ENCODE results near the gene TEKTIP1.

TEKTIP1 gene

GRCh38 chr19:3544742-3545668 lies 6.0 kb downstream of the TEKTIP1 start:
- H3K4me3 ChIP-seq (ENCODE audit: low read length): no peak overlapping the region
- peak overlapping the region; percentile 1; the same call in 1 of the 2 replicates for H3K27ac ChIP-seq (ENCODE audit: low read length)
- H4K20me1 ChIP-seq (ENCODE audit: insufficient read depth, low read length): peaks cover 12% of the 10 kb centered on the region
- no peak for TF ChIP-seq EZH2phosphoT487 (IDR thresholded peaks at IDR 0.05; ENCODE audit: low read depth)
- peak; percentile 96 for TF ChIP-seq CTCF (IDR thresholded peaks at IDR 0.05; ENCODE audit: low read depth, low read length)
- H3K9ac ChIP-seq (ENCODE audit: low read length): no peak overlapping the region
- H3K79me2 ChIP-seq (ENCODE audit: low read length): peaks cover 7% of the 10 kb centered on the region; the same call in 1 of the 2 replicates
- H2AFZ ChIP-seq (ENCODE audit: low read depth, low read length): no peak overlapping the region
- no peaks in the 10 kb centered on the region for H3K9me3 ChIP-seq (ENCODE audit: insufficient read depth, low read length)
- H3K27me3 ChIP-seq (ENCODE audit: low read depth, low read length): no peaks in the 10 kb centered on the region
- peaks cover 39% of the 10 kb centered on the region for H3K36me3 ChIP-seq (replicated peaks; ENCODE audit: low read depth, low read length)
- H3K4me2 ChIP-seq (ENCODE audit: low read length): no peak overlapping the region
- no peaks in the 10 kb centered on the region for H3K4me1 ChIP-seq (ENCODE audit: low read length)

- H4K20me1 ChIP-seq (ENCODE audit: insufficient read depth, low read length): peaks cover 12% of the 10 kb centered on the region
- H3K4me1 ChIP-seq (ENCODE audit: low read length): no peaks in the 10 kb centered on the region
- no peak overlapping the region for H3K4me2 ChIP-seq (ENCODE audit: low read length)
- no peaks in the 10 kb centered on the region for H3K9me3 ChIP-seq (ENCODE audit: insufficient read depth, low read length)
- H3K4me3 ChIP-seq (ENCODE audit: low read length): no peak overlapping the region
- H3K27me3 ChIP-seq (ENCODE audit: low read depth, low read length): no peaks in the 10 kb centered on the region
- H3K36me3 ChIP-seq (replicated peaks; ENCODE audit: low read depth, low read length): peaks cover 41% of the 10 kb centered on the region
- peaks cover 7% of the 10 kb centered on the region; the same call in 1 of the 2 replicates for H3K79me2 ChIP-seq (ENCODE audit: low read length)
- peak overlapping the region; percentile 1; the same call in 1 of the 2 replicates for H3K27ac ChIP-seq (ENCODE audit: low read length)
- TF ChIP-seq EZH2phosphoT487 (IDR thresholded peaks at IDR 0.05; ENCODE audit: low read depth) (no peak), CTCF (IDR thresholded peaks at IDR 0.05; ENCODE audit: low read depth, low read length) (no peak)
- H2AFZ ChIP-seq (ENCODE audit: low read depth, low read length): no peak overlapping the region
- H3K9ac ChIP-seq (ENCODE audit: low read length): no peak overlapping the region
Measured at GRCh38 chr19:3545669-3546034, 6.7 kb downstream of the TEKTIP1 start.

- Histone ChIP-seq H3K27me3 (ENCODE audit: low read depth, low read length) (no peaks in the 10 kb centered on the region), H3K4me1 (ENCODE audit: low read length) (no peaks in the 10 kb centered on the region), H3K79me2 (ENCODE audit: low read length) (peaks cover 12% of the 10 kb centered on the region), H3K4me2 (ENCODE audit: low read length) (no peak overlapping the region), H3K27ac (ENCODE audit: low read length) (no peak overlapping the region), H3K36me3 (replicated peaks; ENCODE audit: low read depth, low read length) (peaks cover 45% of the 10 kb centered on the region), H3K9me3 (ENCODE audit: insufficient read depth, low read length) (no peaks in the 10 kb centered on the region), H3K4me3 (ENCODE audit: low read length) (no peak overlapping the region), H3K9ac (ENCODE audit: low read length) (no peak overlapping the region), H4K20me1 (ENCODE audit: insufficient read depth, low read length) (peaks cover 12% of the 10 kb centered on the region), H2AFZ (ENCODE audit: low read depth, low read length) (no peak overlapping the region)
- no peak for TF ChIP-seq CTCF (IDR thresholded peaks at IDR 0.05; ENCODE audit: low read depth, low read length)
Measured at GRCh38 chr19:3546119-3546518, 7.1 kb downstream of the TEKTIP1 start.

- H3K79me2 ChIP-seq (ENCODE audit: low read length): peaks cover 22% of the 10 kb centered on the region
- H2AFZ ChIP-seq (ENCODE audit: low read depth, low read length): no peak overlapping the region
- no peaks in the 10 kb centered on the region for H3K9me3 ChIP-seq (ENCODE audit: insufficient read depth, low read length)
- no peak overlapping the region for H3K4me3 ChIP-seq (ENCODE audit: low read length)
- peaks cover 45% of the 10 kb centered on the region for H3K36me3 ChIP-seq (replicated peaks; ENCODE audit: low read depth, low read length)
- TF ChIP-seq EZH2phosphoT487 (IDR thresholded peaks at IDR 0.05; ENCODE audit: low read depth) (no peak), CTCF (IDR thresholded peaks at IDR 0.05; ENCODE audit: low read depth, low read length) (peak; percentile 50)
- H4K20me1 ChIP-seq (ENCODE audit: insufficient read depth, low read length): peaks cover 12% of the 10 kb centered on the region
- no peak overlapping the region for H3K27ac ChIP-seq (ENCODE audit: low read length)
- no peaks in the 10 kb centered on the region for H3K27me3 ChIP-seq (ENCODE audit: low read depth, low read length)
- no peaks in the 10 kb centered on the region for H3K4me1 ChIP-seq (ENCODE audit: low read length)
- no peak overlapping the region for H3K9ac ChIP-seq (ENCODE audit: low read length)
- H3K4me2 ChIP-seq (ENCODE audit: low read length): no peak overlapping the region
Measured at GRCh38 chr19:3547301-3547731, 8.3 kb downstream of the TEKTIP1 start.
